ENCODE data around the gene NEK8. TPM values are rescaled to one million over a fixed set of nuclear protein-coding genes. Genes with fewer than 3 reads are reported as not detected.

Gene NEK8
- total and polyA plus RNA-seq, 2 of the 8 experiments (the other 6 are each of a cell fraction or from before 2014, with no cell fraction given) = 14.9 to 23.3 TPM

DNA sequence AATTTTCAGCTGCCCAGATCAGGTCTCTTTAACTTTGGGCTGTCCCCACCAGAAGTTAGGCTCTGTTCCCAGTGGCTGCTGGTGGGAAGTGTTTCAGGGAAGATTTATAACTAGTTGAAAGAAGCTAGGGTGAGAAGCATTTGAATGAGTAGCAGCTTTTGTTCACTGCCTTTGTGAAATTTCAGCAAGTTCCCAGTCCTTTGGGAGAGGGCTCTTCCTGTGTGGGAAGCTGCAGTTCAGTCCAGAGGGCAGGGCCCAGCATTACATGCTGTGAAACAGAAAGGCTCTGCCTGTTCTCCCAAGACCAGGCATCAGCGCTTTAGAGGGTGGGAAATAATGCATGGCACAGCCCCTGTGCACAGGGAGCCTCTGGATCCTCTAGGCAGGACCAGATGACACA lies 34.7 kb upstream of the NEK8 start (continued):
- TF ChIP-seq, protein P1, sequence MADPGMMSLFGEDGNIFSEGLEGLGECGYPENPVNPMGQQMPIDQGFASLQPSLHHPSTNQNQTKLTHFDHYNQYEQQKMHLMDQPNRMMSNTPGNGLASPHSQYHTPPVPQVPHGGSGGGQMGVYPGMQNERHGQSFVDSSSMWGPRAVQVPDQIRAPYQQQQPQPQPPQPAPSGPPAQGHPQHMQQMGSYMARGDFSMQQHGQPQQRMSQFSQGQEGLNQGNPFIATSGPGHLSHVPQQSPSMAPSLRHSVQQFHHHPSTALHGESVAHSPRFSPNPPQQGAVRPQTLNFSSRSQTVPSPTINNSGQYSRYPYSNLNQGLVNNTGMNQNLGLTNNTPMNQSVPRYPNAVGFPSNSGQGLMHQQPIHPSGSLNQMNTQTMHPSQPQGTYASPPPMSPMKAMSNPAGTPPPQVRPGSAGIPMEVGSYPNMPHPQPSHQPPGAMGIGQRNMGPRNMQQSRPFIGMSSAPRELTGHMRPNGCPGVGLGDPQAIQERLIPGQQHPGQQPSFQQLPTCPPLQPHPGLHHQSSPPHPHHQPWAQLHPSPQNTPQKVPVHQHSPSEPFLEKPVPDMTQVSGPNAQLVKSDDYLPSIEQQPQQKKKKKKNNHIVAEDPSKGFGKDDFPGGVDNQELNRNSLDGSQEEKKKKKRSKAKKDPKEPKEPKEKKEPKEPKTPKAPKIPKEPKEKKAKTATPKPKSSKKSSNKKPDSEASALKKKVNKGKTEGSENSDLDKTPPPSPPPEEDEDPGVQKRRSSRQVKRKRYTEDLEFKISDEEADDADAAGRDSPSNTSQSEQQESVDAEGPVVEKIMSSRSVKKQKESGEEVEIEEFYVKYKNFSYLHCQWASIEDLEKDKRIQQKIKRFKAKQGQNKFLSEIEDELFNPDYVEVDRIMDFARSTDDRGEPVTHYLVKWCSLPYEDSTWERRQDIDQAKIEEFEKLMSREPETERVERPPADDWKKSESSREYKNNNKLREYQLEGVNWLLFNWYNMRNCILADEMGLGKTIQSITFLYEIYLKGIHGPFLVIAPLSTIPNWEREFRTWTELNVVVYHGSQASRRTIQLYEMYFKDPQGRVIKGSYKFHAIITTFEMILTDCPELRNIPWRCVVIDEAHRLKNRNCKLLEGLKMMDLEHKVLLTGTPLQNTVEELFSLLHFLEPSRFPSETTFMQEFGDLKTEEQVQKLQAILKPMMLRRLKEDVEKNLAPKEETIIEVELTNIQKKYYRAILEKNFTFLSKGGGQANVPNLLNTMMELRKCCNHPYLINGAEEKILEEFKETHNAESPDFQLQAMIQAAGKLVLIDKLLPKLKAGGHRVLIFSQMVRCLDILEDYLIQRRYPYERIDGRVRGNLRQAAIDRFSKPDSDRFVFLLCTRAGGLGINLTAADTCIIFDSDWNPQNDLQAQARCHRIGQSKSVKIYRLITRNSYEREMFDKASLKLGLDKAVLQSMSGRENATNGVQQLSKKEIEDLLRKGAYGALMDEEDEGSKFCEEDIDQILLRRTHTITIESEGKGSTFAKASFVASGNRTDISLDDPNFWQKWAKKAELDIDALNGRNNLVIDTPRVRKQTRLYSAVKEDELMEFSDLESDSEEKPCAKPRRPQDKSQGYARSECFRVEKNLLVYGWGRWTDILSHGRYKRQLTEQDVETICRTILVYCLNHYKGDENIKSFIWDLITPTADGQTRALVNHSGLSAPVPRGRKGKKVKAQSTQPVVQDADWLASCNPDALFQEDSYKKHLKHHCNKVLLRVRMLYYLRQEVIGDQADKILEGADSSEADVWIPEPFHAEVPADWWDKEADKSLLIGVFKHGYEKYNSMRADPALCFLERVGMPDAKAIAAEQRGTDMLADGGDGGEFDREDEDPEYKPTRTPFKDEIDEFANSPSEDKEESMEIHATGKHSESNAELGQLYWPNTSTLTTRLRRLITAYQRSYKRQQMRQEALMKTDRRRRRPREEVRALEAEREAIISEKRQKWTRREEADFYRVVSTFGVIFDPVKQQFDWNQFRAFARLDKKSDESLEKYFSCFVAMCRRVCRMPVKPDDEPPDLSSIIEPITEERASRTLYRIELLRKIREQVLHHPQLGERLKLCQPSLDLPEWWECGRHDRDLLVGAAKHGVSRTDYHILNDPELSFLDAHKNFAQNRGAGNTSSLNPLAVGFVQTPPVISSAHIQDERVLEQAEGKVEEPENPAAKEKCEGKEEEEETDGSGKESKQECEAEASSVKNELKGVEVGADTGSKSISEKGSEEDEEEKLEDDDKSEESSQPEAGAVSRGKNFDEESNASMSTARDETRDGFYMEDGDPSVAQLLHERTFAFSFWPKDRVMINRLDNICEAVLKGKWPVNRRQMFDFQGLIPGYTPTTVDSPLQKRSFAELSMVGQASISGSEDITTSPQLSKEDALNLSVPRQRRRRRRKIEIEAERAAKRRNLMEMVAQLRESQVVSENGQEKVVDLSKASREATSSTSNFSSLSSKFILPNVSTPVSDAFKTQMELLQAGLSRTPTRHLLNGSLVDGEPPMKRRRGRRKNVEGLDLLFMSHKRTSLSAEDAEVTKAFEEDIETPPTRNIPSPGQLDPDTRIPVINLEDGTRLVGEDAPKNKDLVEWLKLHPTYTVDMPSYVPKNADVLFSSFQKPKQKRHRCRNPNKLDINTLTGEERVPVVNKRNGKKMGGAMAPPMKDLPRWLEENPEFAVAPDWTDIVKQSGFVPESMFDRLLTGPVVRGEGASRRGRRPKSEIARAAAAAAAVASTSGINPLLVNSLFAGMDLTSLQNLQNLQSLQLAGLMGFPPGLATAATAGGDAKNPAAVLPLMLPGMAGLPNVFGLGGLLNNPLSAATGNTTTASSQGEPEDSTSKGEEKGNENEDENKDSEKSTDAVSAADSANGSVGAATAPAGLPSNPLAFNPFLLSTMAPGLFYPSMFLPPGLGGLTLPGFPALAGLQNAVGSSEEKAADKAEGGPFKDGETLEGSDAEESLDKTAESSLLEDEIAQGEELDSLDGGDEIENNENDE (IDR thresholded peaks at IDR 0.05; ENCODE audit: insufficient replicate concordance, low read length) = no peak
- no peak for TF ChIP-seq POLR2A (IDR thresholded peaks at IDR 0.05; ENCODE audit: control extremely low read depth in 1 of 2, low read depth in 2 of 2, low read length in 2 of 2)
- TF ChIP-seq NRF1 (IDR thresholded peaks at IDR 0.05; ENCODE audit: low read depth, low read length) = no peak
- TF ChIP-seq RAD21 (IDR thresholded peaks at IDR 0.05 in 1 of 2, conservative IDR thresholded peaks at IDR 0.05 in 1 of 2; ENCODE audit: low read depth in 2 of 2, low read length in 2 of 2) = no peak
- no peak for TF ChIP-seq CBX8 (IDR thresholded peaks at IDR 0.05; ENCODE audit: borderline replicate concordance, low read depth, low read length)
- TF ChIP-seq RXRA (IDR thresholded peaks at IDR 0.05; ENCODE audit: insufficient read depth, low read depth, low read length) = no peak
- TF ChIP-seq NANOG (IDR thresholded peaks at IDR 0.05; ENCODE audit: insufficient read depth, low read depth, low read length, poor library complexity, severe bottlenecking) = no peak
- no peak for TF ChIP-seq KDM5A (IDR thresholded peaks at IDR 0.05; ENCODE audit: low read length)
- no peak for TF ChIP-seq TAF1 (IDR thresholded peaks at IDR 0.05; ENCODE audit: low read depth, low read length)
- TF ChIP-seq TCF12 (IDR thresholded peaks at IDR 0.05; ENCODE audit: low read depth, low read length) = no peak
- TF ChIP-seq CHD1 (IDR thresholded peaks at IDR 0.05; ENCODE audit: low read depth, low read length) = no peak
- no peak for TF ChIP-seq PHF8 (conservative IDR thresholded peaks at IDR 0.05; ENCODE audit: low read depth, low read length)
